Naive thymus-derived CD8-positive, alpha-beta T cell (primary cell): ENCODE measurements around the gene KCNN1. TPM values are rescaled to one million over a fixed set of nuclear protein-coding genes. Genes with fewer than 3 reads are reported as not detected.

Source experiments
- ATAC-seq, 2 donors: fragments of 150-1000 bp; cut with Tn5 transposase in 1 of 2; sonication (Bioruptor Pico), chemical (Tn5 transposase) in 1 of 2; 1 replicate in 1 of 2; 2 replicates in 1 of 2; pipeline ENCODE4 v1.10.0; 2021; ENCODE audit warnings: mild to moderate bottlenecking in 2 of 2, moderate library complexity in 2 of 2
- POLR2A ChIA-PET: fragments of 350-600 bp; sonication (Branson Sonifier 250); formaldehyde crosslinking; loops from one replicate; lab custom pipeline; 2021; ENCODE audit warnings: antibody characterized with exemption; lab: Charles Lee
- DNase-seq, 10 donors: peaks; one replicate each; pipeline versions ENCODE4 v3.0.0 to v3.0.0-alpha.2; 2020 to 2022
- H3K27ac Mint-ChIP-seq, 10 donors: one replicate each; pipeline ENCODE4 v1.8.0; 2020 to 2022; ENCODE audit warnings: mild to moderate bottlenecking in 10 of 10, mixed read lengths in 10 of 10, moderate library complexity in 4 of 10, inconsistent platforms in 1 of 10
- H3K27me3 Mint-ChIP-seq, 5 donors: one replicate each; pipeline ENCODE4 v1.8.0; 2021 to 2022; ENCODE audit warnings: mixed read lengths in 5 of 5
- H3K36me3 Mint-ChIP-seq, 3 donors: one replicate each; pipeline ENCODE4 v1.8.0; 2020 to 2022; ENCODE audit warnings: mixed read lengths in 3 of 3, mild to moderate bottlenecking in 2 of 3, inconsistent platforms in 1 of 3
- H3K4me1 Mint-ChIP-seq, 4 donors: one replicate each; pipeline ENCODE4 v1.8.0; 2021 to 2022; ENCODE audit warnings: mixed read lengths in 4 of 4
- H3K4me3 Mint-ChIP-seq, 10 donors: one replicate each; pipeline ENCODE4 v1.8.0; 2020 to 2022; ENCODE audit warnings: mild to moderate bottlenecking in 10 of 10, mixed read lengths in 10 of 10, moderate library complexity in 6 of 10, inconsistent platforms in 1 of 10
- H3K9me3 Mint-ChIP-seq, 9 donors: one replicate each; pipeline ENCODE4 v1.8.0; 2020 to 2022; ENCODE audit warnings: mixed read lengths in 9 of 9, mild to moderate bottlenecking in 3 of 9, inconsistent platforms in 1 of 9, moderate library complexity in 1 of 9
- polyA plus RNA-seq, 3 donors: library from polyadenylated mRNA; unstranded; fragments of 300-500 nt; fragmentation: Illumina TruSeq; gene quantifications; one replicate each; pipeline ENCODE4 v1.2.3, GENCODE V29; 2021
- total RNA-seq, 8 experiments: library from RNA in 2 of 8; stranded (reverse) in 2 of 8; gene quantifications; one replicate each; pipeline ENCODE4 v1.2.3 and lab custom pipeline; 2021 to 2026

The KCNN1 gene
- total and polyA plus RNA-seq, 5 experiments from 2014 or later, result not detected

DNA sequence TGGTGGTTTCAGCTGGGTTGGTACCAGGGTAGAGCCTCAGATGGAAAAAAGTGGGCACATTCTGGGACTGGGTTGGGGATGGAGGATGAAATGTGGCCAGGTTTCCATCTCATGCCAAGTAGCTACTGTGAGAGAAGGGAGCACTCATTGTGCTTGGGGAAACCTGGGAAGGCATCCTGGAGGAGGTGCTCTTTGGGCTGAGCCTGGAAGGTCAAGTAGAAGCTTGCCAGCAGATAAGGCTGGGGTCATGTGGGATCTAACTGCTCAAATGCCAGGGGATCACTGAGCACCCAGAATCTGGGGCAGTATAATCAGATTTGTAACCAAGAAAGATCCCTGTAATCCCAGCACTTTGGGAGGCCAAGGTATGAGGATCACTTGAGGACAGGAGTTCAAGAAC lies 9.0 kb upstream of the KCNN1 start:
- DNase-seq (no peak), ATAC-seq (no peak)
- Mint-ChIP-seq H3K27ac (peak overlapping the region in 1 of 10 donors; percentile 11), H3K4me1 (peaks cover 5 to 8% (median 5%) of the 10 kb centered on the region in 4 donors), H3K9me3 (no peaks in the 10 kb centered on the region), H3K27me3 (peaks cover 7 to 49% (median 24%) of the 10 kb centered on the region in 5 donors), H3K36me3 (no peaks in the 10 kb centered on the region), H3K4me3 (no peak overlapping the region)
- POLR2A ChIA-PET, result interaction anchor here (0.5 kb wide), 1 partner anchor 30 kb away, joined by 3 read pairs; no protein-coding TSS in a partner anchor

DNA sequence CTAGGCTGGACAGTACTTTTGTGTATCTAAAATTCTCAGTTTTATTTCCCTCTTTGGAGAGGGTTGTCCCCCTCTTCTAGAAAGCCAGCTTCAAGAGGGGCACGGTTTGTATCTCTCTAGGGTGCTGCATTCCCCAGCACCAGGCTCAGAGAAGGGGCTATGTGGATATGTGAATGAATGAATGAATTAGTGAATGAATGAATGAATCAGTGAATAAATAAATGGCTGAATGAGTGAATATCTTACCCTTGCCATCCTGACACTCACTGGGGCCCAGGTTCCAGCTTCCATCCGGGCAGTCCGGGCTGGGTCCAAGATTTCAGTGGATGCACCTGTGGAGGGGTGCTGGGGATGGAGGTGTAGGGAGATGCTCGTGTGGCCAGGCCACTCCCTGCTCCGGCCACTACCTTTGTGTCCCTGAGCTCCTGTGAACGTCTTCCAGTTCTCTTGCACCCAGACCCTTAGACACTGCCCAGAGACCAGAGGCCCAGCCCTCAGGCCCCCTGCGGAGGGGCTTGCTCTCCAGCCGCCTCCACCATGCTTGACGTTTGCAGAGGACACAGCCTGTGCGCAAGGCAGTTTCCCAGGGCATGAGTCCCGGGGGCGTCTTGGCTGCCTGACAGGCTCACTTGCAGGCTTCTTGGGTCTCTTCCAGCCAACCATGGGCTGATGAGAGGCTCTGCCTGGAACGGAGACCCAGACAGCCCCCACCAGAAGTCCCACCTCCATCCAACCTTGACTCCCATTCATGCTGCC lies 2.8 kb upstream of the KCNN1 start:
- ATAC-seq (no peak), DNase-seq (no peak)
- H3K27ac Mint-ChIP-seq, result no peak overlapping the region
- H3K4me3 Mint-ChIP-seq, result no peak overlapping the region
- POLR2A ChIA-PET, result no interaction called here
- peaks cover 5 to 19% (median 9%) of the 10 kb centered on the region in 4 donors for H3K4me1 Mint-ChIP-seq
- no peaks in the 10 kb centered on the region for H3K9me3 Mint-ChIP-seq
- peaks cover 10 to 58% (median 30%) of the 10 kb centered on the region in 5 donors for H3K27me3 Mint-ChIP-seq
- H3K36me3 Mint-ChIP-seq, result peaks cover 0 to 2% (median 0%) of the 10 kb centered on the region in 3 donors

- ATAC-seq, result no peak
- H3K36me3 Mint-ChIP-seq, result peaks cover 0 to 2% (median 0%) of the 10 kb centered on the region in 3 donors
- H3K4me3 Mint-ChIP-seq, result peak overlapping the region in 2 of 10 donors; percentile 68 to 77
- DNase-seq, result no peak
- POLR2A ChIA-PET, result interaction anchor here (0.7 to 1.6 kb wide), 2 partner anchors 22 to 33 kb away, joined by 4 read pairs; partner anchors contain the start of gene CCDC124
- H3K27ac Mint-ChIP-seq, result no peak overlapping the region
- H3K27me3 Mint-ChIP-seq, result peaks cover 10 to 62% (median 34%) of the 10 kb centered on the region in 5 donors
- peaks cover 5 to 19% (median 10%) of the 10 kb centered on the region in 4 donors for H3K4me1 Mint-ChIP-seq
- H3K9me3 Mint-ChIP-seq, result no peaks in the 10 kb centered on the region
These were observed 1.4 kb upstream of the KCNN1 start for GRCh38 chr19:17965370-17966128.

GRCh38 chr19:17966129-17966483 lies 801 bp upstream of the KCNN1 start:
- POLR2A ChIA-PET, result interaction anchor here (0.7 to 1.6 kb wide), 2 partner anchors 11 to 34 kb away, joined by 4 to 10 read pairs; partner anchors contain the start of gene CCDC124
- H3K4me1 Mint-ChIP-seq, result peaks cover 5 to 19% (median 10%) of the 10 kb centered on the region in 4 donors
- DNase-seq (no peak), ATAC-seq (no peak)
- no peaks in the 10 kb centered on the region for H3K9me3 Mint-ChIP-seq
- peaks cover 0 to 2% (median 0%) of the 10 kb centered on the region in 3 donors for H3K36me3 Mint-ChIP-seq
- peak overlapping the region in 5 of 10 donors; percentile 66 to 85 (median 74) for H3K4me3 Mint-ChIP-seq
- peaks cover 10 to 62% (median 34%) of the 10 kb centered on the region in 5 donors for H3K27me3 Mint-ChIP-seq
- H3K27ac Mint-ChIP-seq, result peak overlapping the region in 2 of 10 donors; percentile 35 to 56

DNA sequence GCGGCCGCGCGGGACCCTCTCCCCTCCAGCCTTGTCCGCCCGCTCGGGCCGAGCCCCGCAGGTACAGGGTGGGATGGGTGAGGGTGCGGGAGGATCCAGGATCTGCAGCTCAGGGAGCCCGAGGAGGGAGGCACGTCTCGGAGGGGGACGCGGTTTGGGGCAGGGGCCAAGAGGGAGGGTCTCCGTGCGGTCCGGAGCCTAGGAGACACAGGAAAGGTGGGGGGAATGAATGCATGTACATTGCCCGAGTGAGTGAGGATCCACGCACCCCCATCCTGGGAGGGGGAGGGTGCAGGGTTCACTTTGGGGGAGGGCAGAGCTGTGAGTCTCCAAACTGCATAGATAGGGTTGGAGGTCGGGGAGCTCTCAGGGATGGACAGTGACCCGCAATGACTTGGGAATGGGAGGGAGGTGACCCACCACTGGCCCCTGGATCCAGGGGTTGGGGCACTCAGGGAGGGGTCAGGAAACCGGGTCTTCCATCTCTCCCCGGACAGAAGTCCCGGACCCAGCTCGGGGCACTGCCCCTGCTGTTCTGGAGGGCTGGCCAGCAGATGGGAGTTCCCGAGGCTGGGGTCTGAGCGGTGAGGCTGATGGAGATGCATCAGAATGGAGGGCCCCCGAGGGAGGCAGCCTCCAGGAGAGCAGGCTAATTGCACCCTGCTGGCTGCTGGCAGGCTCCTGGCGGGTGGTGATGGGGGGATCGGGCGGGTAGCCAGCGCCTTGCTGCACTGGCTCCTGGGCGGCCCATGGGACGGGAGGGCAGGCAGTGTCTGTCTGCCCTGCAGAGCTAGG lies 547 bp downstream of the KCNN1 start:
- ATAC-seq (peak in 1 of 2 donors; percentile 17), DNase-seq (no peak)
- POLR2A ChIA-PET, result interaction anchor here (1.6 kb wide), 1 partner anchor 35 kb away, joined by 4 read pairs; the partner anchor contains the start of gene CCDC124
- H3K36me3 Mint-ChIP-seq, result peaks cover 0 to 2% (median 0%) of the 10 kb centered on the region in 3 donors
- peaks cover 10 to 58% (median 34%) of the 10 kb centered on the region in 5 donors for H3K27me3 Mint-ChIP-seq
- no peaks in the 10 kb centered on the region for H3K9me3 Mint-ChIP-seq
- peak overlapping the region; percentile 48 to 81 (median 67) for H3K4me3 Mint-ChIP-seq
- H3K27ac Mint-ChIP-seq, result peak overlapping the region in 4 of 10 donors; percentile 18 to 85 (median 36)
- H3K4me1 Mint-ChIP-seq, result peaks cover 5 to 19% (median 10%) of the 10 kb centered on the region in 4 donors

DNA sequence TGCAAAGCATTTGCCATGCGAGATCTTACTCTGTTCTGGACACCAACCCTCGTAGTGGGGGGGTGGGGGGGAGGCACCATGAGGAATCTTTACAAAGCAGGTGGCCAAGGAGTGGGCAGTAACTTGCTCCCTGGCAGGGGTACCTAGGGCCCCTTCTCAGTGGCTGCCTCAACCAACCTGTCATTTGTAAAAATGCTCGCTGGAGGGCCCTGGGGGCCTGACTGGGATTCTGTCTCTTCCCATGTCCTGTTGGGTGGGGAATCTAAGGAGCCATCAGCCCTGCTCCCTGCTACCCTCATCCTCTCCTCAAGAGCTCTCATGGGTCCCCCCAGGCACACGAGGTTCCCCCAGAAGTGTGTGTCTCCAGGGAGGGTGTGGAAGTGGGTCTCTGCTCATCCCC lies 1.5 kb downstream of the KCNN1 start:
- H3K4me1 Mint-ChIP-seq, result peaks cover 5 to 19% (median 10%) of the 10 kb centered on the region in 4 donors
- H3K4me3 Mint-ChIP-seq, result no peak overlapping the region
- ATAC-seq (no peak), DNase-seq (no peak)
- POLR2A ChIA-PET, result interaction anchor here (1.0 kb wide), 1 partner anchor 15 kb away, joined by 3 read pairs; no protein-coding TSS in a partner anchor
- peaks cover 10 to 56% (median 34%) of the 10 kb centered on the region in 5 donors for H3K27me3 Mint-ChIP-seq
- H3K36me3 Mint-ChIP-seq, result peaks cover 0 to 2% (median 0%) of the 10 kb centered on the region in 3 donors
- H3K9me3 Mint-ChIP-seq, result no peaks in the 10 kb centered on the region
- no peak overlapping the region for H3K27ac Mint-ChIP-seq

GRCh38 chr19:17969096-17969792 lies 2.3 kb downstream of the KCNN1 start:
- peaks cover 0 to 2% (median 0%) of the 10 kb centered on the region in 3 donors for H3K36me3 Mint-ChIP-seq
- no peak overlapping the region for H3K4me3 Mint-ChIP-seq
- DNase-seq (no peak), ATAC-seq (no peak)
- peaks cover 5 to 19% (median 10%) of the 10 kb centered on the region in 4 donors for H3K4me1 Mint-ChIP-seq
- peaks cover 10 to 48% (median 33%) of the 10 kb centered on the region in 5 donors for H3K27me3 Mint-ChIP-seq
- POLR2A ChIA-PET, result interaction anchor here (1.0 kb wide), 1 partner anchor 16 kb away, joined by 3 read pairs; no protein-coding TSS in a partner anchor
- H3K9me3 Mint-ChIP-seq, result no peaks in the 10 kb centered on the region
- no peak overlapping the region for H3K27ac Mint-ChIP-seq

- Mint-ChIP-seq H3K27me3 (peaks cover 2 to 22% (median 9%) of the 10 kb centered on the region in 5 donors), H3K36me3 (no peaks in the 10 kb centered on the region), H3K9me3 (no peaks in the 10 kb centered on the region), H3K4me3 (no peak overlapping the region), H3K27ac (peak overlapping the region in 1 of 10 donors; percentile 6), H3K4me1 (peaks cover 3 to 4% (median 3%) of the 10 kb centered on the region in 4 donors)
- POLR2A ChIA-PET, result interaction anchor here (0.5 kb wide), 1 partner anchor 22 kb away, joined by 4 read pairs; no protein-coding TSS in a partner anchor
- DNase-seq (no peak), ATAC-seq (no peak)
These were observed 5.3 kb downstream of the KCNN1 start for GRCh38 chr19:17972230-17972629.

GRCh38 chr19:17973759-17974158 lies 6.9 kb downstream of the KCNN1 start:
- no peak for DNase-seq
- ATAC-seq, result no peak
- H3K4me1 Mint-ChIP-seq, result peaks cover 0 to 2% (median 0%) of the 10 kb centered on the region in 4 donors
- H3K9me3 Mint-ChIP-seq, result no peaks in the 10 kb centered on the region
- H3K27ac Mint-ChIP-seq, result no peak overlapping the region
- POLR2A ChIA-PET, result no interaction called here
- H3K4me3 Mint-ChIP-seq, result no peak overlapping the region
- H3K36me3 Mint-ChIP-seq, result no peaks in the 10 kb centered on the region
- peaks cover 0 to 13% (median 3%) of the 10 kb centered on the region in 5 donors for H3K27me3 Mint-ChIP-seq

DNA sequence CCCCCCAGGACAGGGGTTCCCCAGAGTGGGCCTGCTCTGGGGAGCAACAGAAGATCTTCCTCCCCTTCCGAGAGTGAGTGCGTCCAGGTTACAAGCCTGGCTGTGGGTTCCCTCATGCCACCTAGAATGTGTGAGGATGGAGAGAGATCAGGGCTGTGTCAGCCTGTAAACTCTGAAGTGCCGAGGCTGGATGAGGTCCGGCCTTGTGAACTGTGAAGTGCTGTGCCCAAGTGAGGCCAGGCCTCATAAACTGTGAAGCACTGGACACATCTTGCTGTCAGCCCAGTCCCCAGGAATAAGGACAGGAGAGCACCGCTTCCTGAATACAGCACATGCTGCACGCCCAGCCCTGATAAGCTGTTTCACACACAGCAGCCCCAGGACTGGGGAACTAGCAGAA lies 7.6 kb downstream of the KCNN1 start:
- Mint-ChIP-seq H3K4me3 (no peak overlapping the region), H3K4me1 (peaks cover 0 to 2% (median 2%) of the 10 kb centered on the region in 4 donors), H3K27me3 (peaks cover 0 to 10% (median 4%) of the 10 kb centered on the region in 5 donors), H3K27ac (no peak overlapping the region), H3K36me3 (no peaks in the 10 kb centered on the region), H3K9me3 (no peaks in the 10 kb centered on the region)
- DNase-seq (no peak), ATAC-seq (no peak)
- POLR2A ChIA-PET, result no interaction called here

- ATAC-seq (no peak), DNase-seq (no peak)
- Mint-ChIP-seq H3K27ac (peak overlapping the region in 1 of 10 donors; percentile 60), H3K4me1 (peaks cover 0 to 3% (median under 1%) of the 10 kb centered on the region in 4 donors), H3K9me3 (no peaks in the 10 kb centered on the region), H3K4me3 (no peak overlapping the region), H3K36me3 (no peaks in the 10 kb centered on the region), H3K27me3 (peaks cover 0 to 8% (median under 1%) of the 10 kb centered on the region in 5 donors)
- POLR2A ChIA-PET, result no interaction called here
These were observed 8.1 kb downstream of the KCNN1 start for GRCh38 chr19:17975032-17975431.
